ENCODE data around the gene PRKAR1B. TPM values are rescaled to one million over a fixed set of nuclear protein-coding genes. Genes with fewer than 3 reads are reported as not detected.

PRKAR1B gene
- total RNA-seq, 4 donors from 2014 or later = 7.3 to 15.6 (median 12.3) TPM

- 92 to 97% methylated on average over 26 to 40 of the region's 40 CpGs for WGBS, 2 donors
- H3K9me3 ChIP-seq = no peaks in the 10 kb centered on the region
- no peaks in the 10 kb centered on the region for H3K27me3 ChIP-seq
- H3K4me1 ChIP-seq = no peaks in the 10 kb centered on the region
- no peak for TF ChIP-seq POLR2A (IDR thresholded peaks at IDR 0.05)
- TF ChIP-seq, protein P1, sequence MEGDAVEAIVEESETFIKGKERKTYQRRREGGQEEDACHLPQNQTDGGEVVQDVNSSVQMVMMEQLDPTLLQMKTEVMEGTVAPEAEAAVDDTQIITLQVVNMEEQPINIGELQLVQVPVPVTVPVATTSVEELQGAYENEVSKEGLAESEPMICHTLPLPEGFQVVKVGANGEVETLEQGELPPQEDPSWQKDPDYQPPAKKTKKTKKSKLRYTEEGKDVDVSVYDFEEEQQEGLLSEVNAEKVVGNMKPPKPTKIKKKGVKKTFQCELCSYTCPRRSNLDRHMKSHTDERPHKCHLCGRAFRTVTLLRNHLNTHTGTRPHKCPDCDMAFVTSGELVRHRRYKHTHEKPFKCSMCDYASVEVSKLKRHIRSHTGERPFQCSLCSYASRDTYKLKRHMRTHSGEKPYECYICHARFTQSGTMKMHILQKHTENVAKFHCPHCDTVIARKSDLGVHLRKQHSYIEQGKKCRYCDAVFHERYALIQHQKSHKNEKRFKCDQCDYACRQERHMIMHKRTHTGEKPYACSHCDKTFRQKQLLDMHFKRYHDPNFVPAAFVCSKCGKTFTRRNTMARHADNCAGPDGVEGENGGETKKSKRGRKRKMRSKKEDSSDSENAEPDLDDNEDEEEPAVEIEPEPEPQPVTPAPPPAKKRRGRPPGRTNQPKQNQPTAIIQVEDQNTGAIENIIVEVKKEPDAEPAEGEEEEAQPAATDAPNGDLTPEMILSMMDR (IDR thresholded peaks at IDR 0.05) = no peak
- no peak for DNase-seq
- no peak overlapping the region for H3K27ac ChIP-seq
- intact Hi-C loops (cut with DNase I) = no loop called here
- H3K4me3 ChIP-seq (replicated peaks in 1 of 3) = no peak overlapping the region
- no peaks in the 10 kb centered on the region for H3K36me3 ChIP-seq
These were observed 156.9 kb downstream of the PRKAR1B start for GRCh38 chr7:569996-570800.

- Histone ChIP-seq H3K36me3 (no peaks in the 10 kb centered on the region), H3K27me3 (no peaks in the 10 kb centered on the region), H3K27ac (no peak overlapping the region), H3K9me3 (no peaks in the 10 kb centered on the region), H3K4me3 (replicated peaks in 1 of 3) (no peak overlapping the region), H3K4me1 (no peaks in the 10 kb centered on the region)
- WGBS, 2 donors = 93 to 94% methylated on average over 6 to 24 of the region's 30 CpGs
- no peak for DNase-seq
- TF ChIP-seq, protein P1 (IDR thresholded peaks at IDR 0.05) = no peak
- no peak for TF ChIP-seq POLR2A (IDR thresholded peaks at IDR 0.05)
- intact Hi-C loops (cut with DNase I) = no loop called here
These were observed 157.8 kb downstream of the PRKAR1B start for GRCh38 chr7:569071-569855.

- no peaks in the 10 kb centered on the region for H3K27me3 ChIP-seq
- DNase-seq = no peak
- H3K4me1 ChIP-seq = no peaks in the 10 kb centered on the region
- no peaks in the 10 kb centered on the region for H3K9me3 ChIP-seq
- WGBS, 2 donors = 78 to 79% methylated on average over 30 to 33 of the region's 33 CpGs
- TF ChIP-seq, protein P1 (IDR thresholded peaks at IDR 0.05) = no peak
- TF ChIP-seq POLR2A (IDR thresholded peaks at IDR 0.05) = no peak
- intact Hi-C loops (cut with DNase I) = no loop called here
- H3K27ac ChIP-seq = no peak overlapping the region
- no peaks in the 10 kb centered on the region for H3K36me3 ChIP-seq
- no peak overlapping the region for H3K4me3 ChIP-seq (replicated peaks in 1 of 3)
These were observed 158.8 kb downstream of the PRKAR1B start for GRCh38 chr7:568031-568951.

- no peaks in the 10 kb centered on the region for H3K27me3 ChIP-seq
- no peaks in the 10 kb centered on the region for H3K9me3 ChIP-seq
- DNase-seq = no peak
- intact Hi-C loops (cut with DNase I) = no loop called here
- no peaks in the 10 kb centered on the region for H3K36me3 ChIP-seq
- no peak overlapping the region for H3K27ac ChIP-seq
- no peaks in the 10 kb centered on the region for H3K4me1 ChIP-seq
- TF ChIP-seq POLR2A (IDR thresholded peaks at IDR 0.05) = no peak
- TF ChIP-seq, protein P1 (IDR thresholded peaks at IDR 0.05) = no peak
- no peak overlapping the region for H3K4me3 ChIP-seq (replicated peaks in 1 of 3)
- 94 to 99% methylated on average over 2 of the region's 3 CpGs for WGBS, 2 donors
These were observed 159.7 kb downstream of the PRKAR1B start for GRCh38 chr7:567305-567883.

All from thyroid gland (tissue), 4 donors.